ENCODE data around the gene DNAH17.

Gene DNAH17

GRCh38 chr17:78375401-78376151 lies 201.6 kb downstream of the DNAH17 start:
- Histone ChIP-seq H3K9me3 (ENCODE audit: severe bottlenecking) (no peaks in the 10 kb centered on the region), H3K36me3 (ENCODE audit: low read depth) (peaks cover 4% of the 10 kb centered on the region), H3K4me1 (ENCODE audit: insufficient read depth, poor library complexity, severe bottlenecking) (peaks cover 38% of the 10 kb centered on the region), H3K27ac (ENCODE audit: poor library complexity, severe bottlenecking) (peak overlapping the region; percentile 87), H3K27me3 (ENCODE audit: insufficient read depth, poor library complexity, severe bottlenecking) (no peaks in the 10 kb centered on the region), H3K4me3 (ENCODE audit: severe bottlenecking) (no peak overlapping the region)
- peak; percentile 70 for ATAC-seq (ENCODE audit: low read depth)
- no peak for DNase-seq (ENCODE audit: low spot score)
- TF ChIP-seq, protein P1, sequence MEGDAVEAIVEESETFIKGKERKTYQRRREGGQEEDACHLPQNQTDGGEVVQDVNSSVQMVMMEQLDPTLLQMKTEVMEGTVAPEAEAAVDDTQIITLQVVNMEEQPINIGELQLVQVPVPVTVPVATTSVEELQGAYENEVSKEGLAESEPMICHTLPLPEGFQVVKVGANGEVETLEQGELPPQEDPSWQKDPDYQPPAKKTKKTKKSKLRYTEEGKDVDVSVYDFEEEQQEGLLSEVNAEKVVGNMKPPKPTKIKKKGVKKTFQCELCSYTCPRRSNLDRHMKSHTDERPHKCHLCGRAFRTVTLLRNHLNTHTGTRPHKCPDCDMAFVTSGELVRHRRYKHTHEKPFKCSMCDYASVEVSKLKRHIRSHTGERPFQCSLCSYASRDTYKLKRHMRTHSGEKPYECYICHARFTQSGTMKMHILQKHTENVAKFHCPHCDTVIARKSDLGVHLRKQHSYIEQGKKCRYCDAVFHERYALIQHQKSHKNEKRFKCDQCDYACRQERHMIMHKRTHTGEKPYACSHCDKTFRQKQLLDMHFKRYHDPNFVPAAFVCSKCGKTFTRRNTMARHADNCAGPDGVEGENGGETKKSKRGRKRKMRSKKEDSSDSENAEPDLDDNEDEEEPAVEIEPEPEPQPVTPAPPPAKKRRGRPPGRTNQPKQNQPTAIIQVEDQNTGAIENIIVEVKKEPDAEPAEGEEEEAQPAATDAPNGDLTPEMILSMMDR (IDR thresholded peaks at IDR 0.05; ENCODE audit: poor library complexity, severe bottlenecking) = no peak

DNA sequence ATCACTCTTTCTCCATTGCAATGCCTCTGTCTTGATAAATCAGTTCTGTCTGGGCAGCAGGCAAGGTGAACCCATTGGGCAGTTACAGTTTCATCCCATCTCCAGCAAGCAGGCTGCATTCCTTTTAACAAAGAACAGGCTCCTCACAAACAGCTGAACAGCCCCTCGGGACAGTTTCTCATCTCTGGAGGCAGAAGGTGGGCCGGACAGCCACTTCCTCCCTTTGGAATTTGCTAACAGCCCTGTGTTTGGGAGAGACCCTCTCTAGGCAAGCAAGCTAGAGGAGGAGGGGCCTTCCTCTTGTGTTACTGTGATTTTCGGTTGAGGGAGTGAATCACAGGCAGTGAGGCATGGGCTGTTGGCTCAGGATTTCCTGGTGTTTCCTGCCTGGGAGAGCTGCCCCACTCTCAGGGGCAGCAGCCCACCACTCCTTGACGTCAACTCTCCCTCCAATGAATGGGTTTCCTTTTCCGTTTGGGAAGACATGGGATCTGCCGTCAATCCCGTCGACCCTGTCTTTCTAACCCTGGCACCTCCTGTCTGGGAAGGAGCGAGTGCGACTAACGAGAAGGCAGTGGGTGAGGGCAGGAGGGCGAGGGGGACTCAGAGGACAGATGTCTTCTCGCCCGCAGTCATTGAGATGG lies 202.4 kb downstream of the DNAH17 start:
- Histone ChIP-seq H3K36me3 (ENCODE audit: low read depth) (no peaks in the 10 kb centered on the region), H3K4me3 (ENCODE audit: severe bottlenecking) (no peak overlapping the region), H3K27ac (ENCODE audit: poor library complexity, severe bottlenecking) (peak overlapping the region; percentile 87), H3K9me3 (ENCODE audit: severe bottlenecking) (no peaks in the 10 kb centered on the region), H3K27me3 (ENCODE audit: insufficient read depth, poor library complexity, severe bottlenecking) (no peaks in the 10 kb centered on the region), H3K4me1 (ENCODE audit: insufficient read depth, poor library complexity, severe bottlenecking) (peaks cover 38% of the 10 kb centered on the region)
- peak; percentile 41; the same call in 1 of the 3 replicates for ATAC-seq (ENCODE audit: low read depth)
- TF ChIP-seq, protein P1 (IDR thresholded peaks at IDR 0.05; ENCODE audit: poor library complexity, severe bottlenecking) = no peak
- DNase-seq (ENCODE audit: low spot score) = no peak

GRCh38 chr17:78374189-78374588 lies 203.0 kb downstream of the DNAH17 start:
- Histone ChIP-seq H3K4me1 (ENCODE audit: insufficient read depth, poor library complexity, severe bottlenecking) (peaks cover 33% of the 10 kb centered on the region), H3K27me3 (ENCODE audit: insufficient read depth, poor library complexity, severe bottlenecking) (no peaks in the 10 kb centered on the region), H3K4me3 (ENCODE audit: severe bottlenecking) (no peak overlapping the region), H3K27ac (ENCODE audit: poor library complexity, severe bottlenecking) (peak overlapping the region; percentile 87), H3K36me3 (ENCODE audit: low read depth) (no peaks in the 10 kb centered on the region), H3K9me3 (ENCODE audit: severe bottlenecking) (no peaks in the 10 kb centered on the region)
- DNase-seq (ENCODE audit: low spot score) = no peak
- TF ChIP-seq, protein P1 (IDR thresholded peaks at IDR 0.05; ENCODE audit: poor library complexity, severe bottlenecking) = no peak
- no peak for ATAC-seq (ENCODE audit: low read depth)

Data from RWPE2 (cell line).